HG02884 (cell line): ENCODE measurements around the gene KCNE1.
"Not testable (repeated sequence)": the region's sequence is repeated elsewhere in the genome, so short reads cannot be mapped to it uniquely, and the experiment has no call there.

Source experiments
- ATAC-seq: cut with Tn5 transposase; IDR thresholded peaks from one replicate; pipeline ENCODE4 v1.9.1; 2021; ENCODE audit warnings: mild to moderate bottlenecking, moderate library complexity; ENCODE audit not compliant: unreplicated experiment

Gene KCNE1

GRCh38 chr21:34428441-34428840 is 83.6 kb downstream of the KCNE1 start:
- ATAC-seq = not testable (repeated sequence)

GRCh38 chr21:34427339-34427738 is 84.7 kb downstream of the KCNE1 start:
- ATAC-seq = not testable (repeated sequence)

DNA sequence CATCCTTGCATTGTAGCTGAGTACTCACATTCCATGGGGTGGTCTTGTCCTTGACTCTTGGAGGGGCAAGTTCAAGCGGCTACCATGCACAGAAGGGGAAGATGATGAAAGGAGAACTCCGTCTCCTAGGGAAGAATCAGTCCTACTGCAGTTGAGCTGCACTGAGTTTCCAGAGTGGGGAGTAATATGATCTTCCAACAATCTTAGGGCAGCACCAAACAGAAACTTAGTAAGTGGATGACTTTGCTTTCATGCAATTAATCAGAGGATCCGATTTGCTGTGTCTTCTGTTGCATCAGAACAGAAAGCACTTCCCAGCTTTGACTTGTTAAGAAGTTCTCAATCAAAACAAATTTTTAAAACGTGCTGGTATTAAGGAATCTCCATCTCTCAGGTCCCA is 88.2 kb downstream of the KCNE1 start, which contains the start of gene SMIM34:
SMIM34 (minus strand) TSS at position 147 of the 400 bp plus-strand sequence; CDS start at position 35, 112 bp downstream.
- ATAC-seq = not testable (repeated sequence)

GRCh38 chr21:34417448-34418077 is 94.4 kb downstream of the KCNE1 start:
- ATAC-seq = not testable (repeated sequence)

- ATAC-seq = not testable (repeated sequence)
Measured at GRCh38 chr21:34407294-34407693, 104.7 kb downstream of the KCNE1 start.

DNA sequence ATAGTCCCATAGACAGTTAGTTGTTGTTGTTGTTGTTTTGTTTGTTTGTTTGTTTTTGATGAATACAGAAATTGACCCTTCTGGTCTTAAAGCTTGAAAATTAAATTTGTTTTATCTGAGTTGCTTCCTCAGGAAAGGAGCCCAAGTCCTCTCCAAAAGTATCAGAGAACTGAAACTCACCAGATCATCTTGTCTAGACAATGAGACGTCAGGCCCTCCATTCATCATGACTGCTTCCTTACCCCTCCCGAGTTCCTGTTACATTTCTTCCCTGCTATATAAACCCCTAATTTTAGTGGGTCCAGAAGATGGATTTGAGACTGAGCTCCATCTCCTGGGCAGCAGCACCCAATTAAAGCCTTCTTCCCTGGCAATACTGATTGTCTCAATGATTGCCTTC is 105.3 kb downstream of the KCNE1 start:
- not testable (repeated sequence) for ATAC-seq

- ATAC-seq = not testable (repeated sequence)
Measured at GRCh38 chr21:34406102-34406501, 105.9 kb downstream of the KCNE1 start.

DNA sequence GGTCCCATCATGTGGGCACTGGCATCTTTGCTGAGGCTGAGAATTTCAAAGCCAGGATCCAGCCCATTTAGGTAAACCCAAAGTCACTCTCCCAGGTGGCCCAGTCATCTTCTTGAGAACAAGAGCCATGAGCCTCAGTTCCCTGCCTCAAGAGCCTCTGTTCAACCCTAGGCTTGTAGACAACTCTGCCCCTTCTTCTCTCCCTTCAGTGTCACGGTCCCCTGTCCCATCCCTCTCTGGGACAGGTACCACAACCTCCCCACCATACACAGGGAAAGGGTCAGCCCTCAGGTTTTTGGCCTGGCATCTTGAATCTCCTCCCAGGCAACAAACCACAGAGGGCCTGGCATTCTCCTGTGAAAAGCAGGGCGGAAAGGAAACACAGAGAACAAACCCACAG is 106.3 kb downstream of the KCNE1 start:
- ATAC-seq = not testable (repeated sequence)

DNA sequence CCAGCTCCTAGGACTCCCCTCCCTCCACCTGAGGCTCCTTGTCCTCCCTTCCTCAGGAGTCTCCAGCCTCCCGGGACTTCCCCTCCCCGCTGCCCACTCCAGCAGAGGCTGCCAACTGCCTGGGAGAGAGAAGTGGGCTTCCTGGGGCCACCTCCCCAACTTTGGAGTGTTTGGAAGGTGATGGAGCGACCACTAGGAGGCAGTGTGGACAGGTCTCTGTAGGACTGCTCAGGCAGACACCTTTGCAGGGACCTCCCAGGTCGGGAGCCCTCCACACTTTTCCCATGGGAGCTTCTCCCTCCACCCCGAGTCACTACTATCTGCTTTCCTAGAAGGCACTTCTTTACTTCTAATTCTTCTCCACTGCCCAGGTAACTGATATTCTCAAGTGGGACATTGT is 107.3 kb downstream of the KCNE1 start:
- ATAC-seq = not testable (repeated sequence)

DNA sequence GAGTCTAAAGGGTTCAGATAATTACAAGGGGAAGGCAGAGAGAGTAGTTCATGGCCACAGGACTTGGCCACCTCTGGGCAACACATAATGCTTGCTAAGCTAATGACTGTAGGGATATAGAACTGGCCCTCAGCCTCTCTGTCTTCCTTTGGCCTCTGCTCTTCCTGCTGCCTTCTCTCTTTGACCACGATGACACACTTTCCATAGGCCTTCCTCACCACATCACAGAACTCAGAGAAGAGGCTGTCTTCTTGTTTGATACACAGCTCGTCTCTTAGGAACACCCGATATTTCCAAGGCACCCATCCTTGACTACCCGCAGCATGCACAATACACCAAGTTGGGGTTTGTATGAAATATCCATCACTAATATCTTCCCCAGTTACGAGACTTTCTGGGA is 111.5 kb downstream of the KCNE1 start:
- not testable (repeated sequence) for ATAC-seq
